ENCODE data around the gene ZFP36L1. TPM values are rescaled to one million over a fixed set of nuclear protein-coding genes. Genes with fewer than 3 reads are reported as not detected.

ZFP36L1 gene
- total and polyA plus RNA-seq, 10 of the 15 experiments (the other 5 are each of a cell fraction or from before 2014, with no cell fraction given) = 22.0 to 184 (median 66.1) TPM

DNA sequence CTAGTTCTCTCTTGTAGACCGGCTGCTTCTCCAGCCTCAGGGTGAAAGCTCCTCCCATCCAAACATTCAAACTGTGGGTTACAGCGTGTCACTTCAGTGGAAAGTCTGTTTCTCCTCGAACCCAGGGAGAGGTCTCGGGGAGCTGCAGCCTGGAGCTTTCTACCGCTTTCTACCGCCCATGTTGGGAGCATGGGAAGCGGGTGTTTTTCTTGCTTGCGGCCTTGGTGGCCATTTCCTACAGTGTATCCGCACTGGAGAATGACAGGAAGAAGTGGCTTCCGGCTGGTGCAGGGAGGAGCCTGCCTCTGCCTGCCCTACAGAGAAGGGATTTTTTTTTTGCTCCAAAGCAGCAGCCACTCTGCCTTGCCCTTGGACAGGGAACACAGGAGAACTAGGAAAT is 21.2 kb downstream of the ZFP36L1 start (continued):
- TF ChIP-seq EED (IDR thresholded peaks at IDR 0.05; ENCODE audit: low read depth) = no peak
- no peak for TF ChIP-seq PML (IDR thresholded peaks at IDR 0.05; ENCODE audit: low read length)

DNA sequence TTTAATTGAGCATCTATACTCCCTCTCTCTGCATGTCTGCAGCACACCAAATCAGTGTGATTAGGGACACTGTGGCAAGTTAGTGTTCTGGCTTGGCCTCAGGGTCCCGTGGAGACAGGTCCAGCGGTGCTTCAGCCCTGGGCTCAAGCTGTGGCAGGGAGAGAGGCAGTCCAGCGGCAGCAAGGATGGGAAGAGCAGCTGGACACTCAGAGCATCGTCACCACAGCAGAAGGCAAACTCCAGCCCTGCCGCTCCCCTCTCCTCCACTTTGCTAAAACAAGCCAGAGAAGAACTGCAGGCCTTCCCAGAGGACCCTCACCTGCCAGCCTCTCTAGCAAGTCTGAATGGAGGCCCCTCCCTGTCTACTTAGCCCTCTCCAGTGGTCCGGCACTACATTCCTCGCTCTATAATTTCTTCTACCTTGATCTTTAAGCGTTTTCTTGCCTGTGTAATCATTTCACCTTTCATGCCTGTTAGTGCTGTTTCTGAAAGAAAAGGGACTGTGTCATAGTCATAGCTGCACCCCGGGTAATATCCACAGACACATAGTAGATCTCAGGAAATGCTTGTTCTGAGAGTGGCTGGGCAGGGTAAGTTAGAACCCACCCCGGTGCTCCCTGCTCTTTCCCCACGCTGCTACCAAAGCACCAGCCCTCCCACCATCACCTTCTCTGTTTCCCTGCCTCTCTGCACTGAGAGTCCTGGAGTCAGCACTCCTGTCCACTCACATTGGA is 22.1 kb downstream of the ZFP36L1 start:
- ChIA-PET CTCF (no interaction called here), SMC1A (ENCODE audit: uncharacterized antibody, unreplicated experiment) (no interaction called here), POLR2A (no interaction called here), RAD21 (ENCODE audit: unreplicated experiment) (no interaction called here)
- no TSS peak for BruUV-seq (replicated peaks)
- FAIRE-seq (no peak), DNase-seq (ENCODE audit: low read depth, low spot score) (no peak), ATAC-seq (no peak)
- Histone ChIP-seq H3K79me2 (ENCODE audit: control insufficient read depth, insufficient read depth, low read length) (no peaks in the 10 kb centered on the region), H3K4me1 (ENCODE audit: control insufficient read depth, insufficient read depth, low read length) (no peaks in the 10 kb centered on the region), H3K27ac (ENCODE audit: control insufficient read depth, insufficient read depth) (no peak overlapping the region), H4K20me1 (ENCODE audit: control insufficient read depth, insufficient read depth) (no peaks in the 10 kb centered on the region), H3K4me3 (no peak overlapping the region), H3K9me3 (replicated peaks; ENCODE audit: control insufficient read depth, insufficient read depth, low read length) (peaks cover 2% of the 10 kb centered on the region; the same call in 1 of the 3 replicates), H3K27me3 (replicated peaks in 1 of 2; ENCODE audit: control insufficient read depth in 2 of 2, insufficient read depth in 2 of 2, low read length in 1 of 2) (no peaks in the 10 kb centered on the region), H3K36me3 (ENCODE audit: control insufficient read depth in 2 of 2, insufficient read depth in 2 of 2, low read length in 1 of 2) (no peaks in the 10 kb centered on the region), H2AFZ (ENCODE audit: control insufficient read depth, low read depth, low read length) (no peak overlapping the region), H3K9ac (ENCODE audit: control insufficient read depth, insufficient read depth, low read length) (no peak overlapping the region), H3K4me2 (ENCODE audit: control insufficient read depth, insufficient read depth) (no peak overlapping the region)
- whole genome bisulfite sequencing (ENCODE audit: insufficient coverage, insufficient replicate concordance, low lambda C conversion rate, missing lambda C conversion rate) = 37% methylated on average over 11 of the region's 11 CpGs
- in situ Hi-C loops (cut with MboI) = no loop called here
- intact Hi-C loops (cut with micrococcal nuclease; ENCODE audit: unreplicated experiment) = no loop called here
- TF ChIP-seq CHD2 (IDR thresholded peaks at IDR 0.05; ENCODE audit: borderline replicate concordance, low read depth, low read length) (no peak), BRCA1 (IDR thresholded peaks at IDR 0.05; ENCODE audit: low read depth, low read length) (no peak), ETV6 (conservative IDR thresholded peaks at IDR 0.05 in 1 of 2, IDR thresholded peaks at IDR 0.05 in 1 of 2; ENCODE audit: borderline replicate concordance in 1 of 2, low read depth in 1 of 2) (no peak), RUNX3 (IDR thresholded peaks at IDR 0.05; ENCODE audit: low read length) (no peak), SUPT20H (IDR thresholded peaks at IDR 0.05; ENCODE audit: borderline replicate concordance, control insufficient read depth, low read depth, low read length) (no peak), RAD21 (IDR thresholded peaks at IDR 0.05; ENCODE audit: insufficient read depth, low read depth, low read length) (no peak), RBBP5 (conservative IDR thresholded peaks at IDR 0.05) (no peak)
- TF ChIP-seq, protein P1, sequence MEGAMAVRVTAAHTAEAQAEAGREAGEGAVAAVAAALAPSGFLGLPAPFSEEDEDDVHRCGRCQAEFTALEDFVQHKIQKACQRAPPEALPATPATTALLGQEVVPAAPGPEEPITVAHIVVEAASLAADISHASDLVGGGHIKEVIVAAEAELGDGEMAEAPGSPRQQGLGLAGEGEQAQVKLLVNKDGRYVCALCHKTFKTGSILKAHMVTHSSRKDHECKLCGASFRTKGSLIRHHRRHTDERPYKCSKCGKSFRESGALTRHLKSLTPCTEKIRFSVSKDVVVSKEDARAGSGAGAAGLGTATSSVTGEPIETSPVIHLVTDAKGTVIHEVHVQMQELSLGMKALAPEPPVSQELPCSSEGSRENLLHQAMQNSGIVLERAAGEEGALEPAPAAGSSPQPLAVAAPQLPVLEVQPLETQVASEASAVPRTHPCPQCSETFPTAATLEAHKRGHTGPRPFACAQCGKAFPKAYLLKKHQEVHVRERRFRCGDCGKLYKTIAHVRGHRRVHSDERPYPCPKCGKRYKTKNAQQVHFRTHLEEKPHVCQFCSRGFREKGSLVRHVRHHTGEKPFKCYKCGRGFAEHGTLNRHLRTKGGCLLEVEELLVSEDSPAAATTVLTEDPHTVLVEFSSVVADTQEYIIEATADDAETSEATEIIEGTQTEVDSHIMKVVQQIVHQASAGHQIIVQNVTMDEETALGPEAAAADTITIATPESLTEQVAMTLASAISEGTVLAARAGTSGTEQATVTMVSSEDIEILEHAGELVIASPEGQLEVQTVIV (IDR thresholded peaks at IDR 0.05; ENCODE audit: borderline replicate concordance, partially characterized antibody) = no peak
- TF ChIP-seq, protein P2, sequence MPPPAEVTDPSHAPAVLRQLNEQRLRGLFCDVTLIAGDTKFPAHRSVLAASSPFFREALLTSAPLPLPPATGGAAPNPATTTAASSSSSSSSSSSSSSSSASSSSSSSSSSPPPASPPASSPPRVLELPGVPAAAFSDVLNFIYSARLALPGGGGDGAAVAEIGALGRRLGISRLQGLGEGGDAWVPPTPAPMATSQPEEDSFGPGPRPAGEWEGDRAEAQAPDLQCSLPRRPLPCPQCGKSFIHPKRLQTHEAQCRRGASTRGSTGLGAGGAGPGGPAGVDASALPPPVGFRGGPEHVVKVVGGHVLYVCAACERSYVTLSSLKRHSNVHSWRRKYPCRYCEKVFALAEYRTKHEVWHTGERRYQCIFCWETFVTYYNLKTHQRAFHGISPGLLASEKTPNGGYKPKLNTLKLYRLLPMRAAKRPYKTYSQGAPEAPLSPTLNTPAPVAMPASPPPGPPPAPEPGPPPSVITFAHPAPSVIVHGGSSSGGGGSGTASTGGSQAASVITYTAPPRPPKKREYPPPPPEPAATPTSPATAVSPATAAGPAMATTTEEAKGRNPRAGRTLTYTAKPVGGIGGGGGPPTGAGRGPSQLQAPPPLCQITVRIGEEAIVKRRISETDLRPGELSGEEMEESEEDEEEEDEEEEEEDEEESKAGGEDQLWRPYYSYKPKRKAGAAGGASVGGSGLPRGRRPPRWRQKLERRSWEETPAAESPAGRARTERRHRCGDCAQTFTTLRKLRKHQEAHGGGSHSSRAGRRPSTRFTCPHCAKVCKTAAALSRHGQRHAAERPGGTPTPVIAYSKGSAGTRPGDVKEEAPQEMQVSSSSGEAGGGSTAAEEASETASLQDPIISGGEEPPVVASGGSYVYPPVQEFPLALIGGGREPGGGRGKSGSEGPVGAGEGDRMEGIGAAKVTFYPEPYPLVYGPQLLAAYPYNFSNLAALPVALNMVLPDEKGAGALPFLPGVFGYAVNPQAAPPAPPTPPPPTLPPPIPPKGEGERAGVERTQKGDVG (CRISPR knock-in tag; IDR thresholded peaks at IDR 0.05) = no peak
- TF ChIP-seq, protein P3, sequence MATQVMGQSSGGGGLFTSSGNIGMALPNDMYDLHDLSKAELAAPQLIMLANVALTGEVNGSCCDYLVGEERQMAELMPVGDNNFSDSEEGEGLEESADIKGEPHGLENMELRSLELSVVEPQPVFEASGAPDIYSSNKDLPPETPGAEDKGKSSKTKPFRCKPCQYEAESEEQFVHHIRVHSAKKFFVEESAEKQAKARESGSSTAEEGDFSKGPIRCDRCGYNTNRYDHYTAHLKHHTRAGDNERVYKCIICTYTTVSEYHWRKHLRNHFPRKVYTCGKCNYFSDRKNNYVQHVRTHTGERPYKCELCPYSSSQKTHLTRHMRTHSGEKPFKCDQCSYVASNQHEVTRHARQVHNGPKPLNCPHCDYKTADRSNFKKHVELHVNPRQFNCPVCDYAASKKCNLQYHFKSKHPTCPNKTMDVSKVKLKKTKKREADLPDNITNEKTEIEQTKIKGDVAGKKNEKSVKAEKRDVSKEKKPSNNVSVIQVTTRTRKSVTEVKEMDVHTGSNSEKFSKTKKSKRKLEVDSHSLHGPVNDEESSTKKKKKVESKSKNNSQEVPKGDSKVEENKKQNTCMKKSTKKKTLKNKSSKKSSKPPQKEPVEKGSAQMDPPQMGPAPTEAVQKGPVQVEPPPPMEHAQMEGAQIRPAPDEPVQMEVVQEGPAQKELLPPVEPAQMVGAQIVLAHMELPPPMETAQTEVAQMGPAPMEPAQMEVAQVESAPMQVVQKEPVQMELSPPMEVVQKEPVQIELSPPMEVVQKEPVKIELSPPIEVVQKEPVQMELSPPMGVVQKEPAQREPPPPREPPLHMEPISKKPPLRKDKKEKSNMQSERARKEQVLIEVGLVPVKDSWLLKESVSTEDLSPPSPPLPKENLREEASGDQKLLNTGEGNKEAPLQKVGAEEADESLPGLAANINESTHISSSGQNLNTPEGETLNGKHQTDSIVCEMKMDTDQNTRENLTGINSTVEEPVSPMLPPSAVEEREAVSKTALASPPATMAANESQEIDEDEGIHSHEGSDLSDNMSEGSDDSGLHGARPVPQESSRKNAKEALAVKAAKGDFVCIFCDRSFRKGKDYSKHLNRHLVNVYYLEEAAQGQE (IDR thresholded peaks at IDR 0.05; ENCODE audit: low read depth, low read length) = no peak

Data from GM12878 (cell line).